RWPE1 (cell line): Measurements from ENCODE around the gene HCAR3.
"Not testable (repeated sequence)": the region's sequence is repeated elsewhere in the genome, so short reads cannot be mapped to it uniquely, and the experiment has no call there.

ENCODE experiments used
- CTCF ChIA-PET: fragments of 350-600 bp; sonication (Branson Sonifier 250); formaldehyde crosslinking; extraction: SDS; loops from one replicate; lab custom pipeline; 2021; lab: Yijun Ruan, JAX
- POLR2A ChIA-PET: fragments of 400-600 bp; formaldehyde crosslinking; extraction: SDS; loops from one replicate; lab custom pipeline; 2020; ENCODE audit warnings: antibody characterized with exemption; ENCODE audit not compliant: low non-redundant PET; lab: Yijun Ruan, JAX
- DNase-seq: peaks from one replicate; pipeline ENCODE4 v3.0.0; 2012; ENCODE audit warnings: low spot score
- H3K27ac ChIP-seq: fragments of 450-650 bp; 2 replicates; pipeline ENCODE4 v1.5.1; 2017
- TF ChIP-seq, protein P1 (sequence below): fragments of 450-650 bp; conservative IDR thresholded peaks from 2 replicates; pipeline ENCODE4 v1.5.1; 2017; ENCODE audit warnings: low read depth, mild to moderate bottlenecking

The HCAR3 gene

DNA sequence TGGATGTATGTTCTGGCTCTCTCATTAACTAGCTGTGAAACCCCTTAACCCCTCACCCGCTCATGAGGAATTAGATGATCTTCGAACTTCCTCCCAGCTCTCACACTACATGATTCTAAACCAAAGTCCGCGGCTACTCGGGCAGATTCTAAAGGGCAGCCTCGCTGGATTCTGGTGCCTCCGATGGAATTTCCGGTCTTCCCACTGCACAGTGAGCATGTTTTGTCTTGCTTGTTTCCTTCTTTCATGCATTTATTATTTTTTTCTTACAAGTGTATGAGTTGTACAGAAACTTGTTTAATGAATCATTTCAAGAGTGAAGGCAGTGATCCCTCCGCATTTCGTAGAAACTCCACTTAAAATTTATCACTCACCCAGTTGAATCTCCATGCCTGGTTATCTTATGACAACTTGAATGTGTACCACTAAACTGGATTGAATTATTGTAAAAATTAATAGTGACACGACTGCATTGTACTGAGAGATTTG, 4.5 kb upstream of the HCAR3 start:
- ChIA-PET POLR2A (interaction anchor here (0.6 kb wide), 1 partner anchor 32 kb away, joined by 4 read pairs; no protein-coding TSS in a partner anchor), CTCF (no interaction called here)
- peak; percentile 79 for DNase-seq
- peak overlapping the region; percentile 98 for H3K27ac ChIP-seq
- TF ChIP-seq, protein P1, sequence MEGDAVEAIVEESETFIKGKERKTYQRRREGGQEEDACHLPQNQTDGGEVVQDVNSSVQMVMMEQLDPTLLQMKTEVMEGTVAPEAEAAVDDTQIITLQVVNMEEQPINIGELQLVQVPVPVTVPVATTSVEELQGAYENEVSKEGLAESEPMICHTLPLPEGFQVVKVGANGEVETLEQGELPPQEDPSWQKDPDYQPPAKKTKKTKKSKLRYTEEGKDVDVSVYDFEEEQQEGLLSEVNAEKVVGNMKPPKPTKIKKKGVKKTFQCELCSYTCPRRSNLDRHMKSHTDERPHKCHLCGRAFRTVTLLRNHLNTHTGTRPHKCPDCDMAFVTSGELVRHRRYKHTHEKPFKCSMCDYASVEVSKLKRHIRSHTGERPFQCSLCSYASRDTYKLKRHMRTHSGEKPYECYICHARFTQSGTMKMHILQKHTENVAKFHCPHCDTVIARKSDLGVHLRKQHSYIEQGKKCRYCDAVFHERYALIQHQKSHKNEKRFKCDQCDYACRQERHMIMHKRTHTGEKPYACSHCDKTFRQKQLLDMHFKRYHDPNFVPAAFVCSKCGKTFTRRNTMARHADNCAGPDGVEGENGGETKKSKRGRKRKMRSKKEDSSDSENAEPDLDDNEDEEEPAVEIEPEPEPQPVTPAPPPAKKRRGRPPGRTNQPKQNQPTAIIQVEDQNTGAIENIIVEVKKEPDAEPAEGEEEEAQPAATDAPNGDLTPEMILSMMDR, result no peak

DNA sequence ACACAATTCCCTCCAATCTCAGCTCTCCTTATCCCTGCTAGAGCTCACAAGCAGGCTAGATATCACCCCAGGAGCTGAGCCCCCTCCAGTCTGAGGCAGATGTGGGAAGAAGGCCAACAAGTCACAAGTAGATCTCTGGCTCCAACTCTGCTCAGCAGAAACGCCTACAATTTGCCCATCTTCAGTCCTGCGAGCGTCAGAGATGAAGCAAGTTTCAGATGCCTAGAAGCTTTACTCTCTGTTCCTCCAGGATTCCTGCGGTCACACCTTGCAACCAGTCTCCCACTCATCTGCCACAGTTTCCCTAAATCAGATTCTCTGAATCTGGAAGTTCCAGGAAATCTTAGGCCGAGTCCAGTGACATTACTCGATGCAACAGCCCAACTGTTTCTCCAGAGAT, 1.4 kb downstream of the HCAR3 start:
- H3K27ac ChIP-seq, DNase-seq, POLR2A ChIA-PET: not testable (repeated sequence)
- CTCF ChIA-PET, result interaction anchor here (1.1 kb wide), 1 partner anchor 77 kb away, joined by 3 read pairs; no protein-coding TSS in a partner anchor

DNA sequence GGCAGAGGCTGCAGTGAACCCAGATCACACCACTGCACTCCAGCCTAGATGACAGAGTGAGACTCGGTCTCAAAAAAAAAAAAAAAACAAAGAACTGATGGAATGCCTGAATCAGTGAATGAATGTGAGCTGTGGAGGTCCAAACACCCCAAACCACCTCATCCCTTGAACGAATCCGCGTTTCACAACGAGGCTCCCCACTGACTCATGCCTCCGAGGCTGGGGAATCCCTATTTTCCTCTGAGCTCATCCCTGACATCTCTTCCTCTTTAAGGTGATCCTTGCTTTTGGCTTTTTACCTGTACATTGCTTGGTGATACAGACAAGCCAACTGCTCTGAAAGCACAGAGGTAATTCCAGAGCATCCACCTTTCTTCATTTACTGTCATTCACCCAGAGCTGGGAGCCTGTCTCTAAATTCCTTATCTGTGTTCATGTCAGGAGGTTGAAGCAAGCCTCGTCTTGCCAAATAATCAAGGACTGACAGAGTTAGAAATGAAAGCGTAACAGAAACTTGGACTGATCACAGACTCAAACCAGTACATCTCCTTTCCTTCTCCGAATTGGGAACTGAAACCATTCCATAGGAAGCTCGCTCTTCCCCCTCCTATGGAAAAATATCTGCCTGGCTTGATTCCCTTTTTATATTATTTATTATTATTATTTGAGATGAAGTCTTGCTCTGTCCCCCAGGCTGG, 3.0 kb downstream of the HCAR3 start:
- CTCF ChIA-PET, DNase-seq, POLR2A ChIA-PET: not testable (repeated sequence)
- H3K27ac ChIP-seq, result peak overlapping the region; percentile 80

DNA sequence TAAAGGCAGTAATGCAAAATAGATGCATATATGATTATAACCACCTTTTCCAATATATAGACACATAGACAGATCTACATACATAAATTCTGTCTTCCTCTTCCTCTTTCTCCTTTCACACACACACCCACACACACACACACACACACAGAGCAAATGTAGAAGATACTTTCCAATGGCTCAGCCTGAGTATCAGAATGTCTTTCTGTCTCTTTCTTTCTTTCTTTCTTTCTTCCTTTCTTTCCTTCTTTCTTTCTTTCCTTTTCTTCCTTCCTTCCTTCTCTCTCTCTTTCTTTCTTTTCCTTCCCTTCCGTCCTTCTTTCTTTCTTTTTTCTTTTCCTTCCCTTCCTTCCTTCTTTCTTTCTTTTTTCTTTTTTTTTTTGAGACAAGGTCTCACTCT, 5.3 kb downstream of the HCAR3 start:
- CTCF ChIA-PET, result interaction anchor here (0.6 kb wide), 1 partner anchor 9 kb away, joined by 5 read pairs; no protein-coding TSS in a partner anchor
- not testable (repeated sequence) for DNase-seq, H3K27ac ChIP-seq

DNA sequence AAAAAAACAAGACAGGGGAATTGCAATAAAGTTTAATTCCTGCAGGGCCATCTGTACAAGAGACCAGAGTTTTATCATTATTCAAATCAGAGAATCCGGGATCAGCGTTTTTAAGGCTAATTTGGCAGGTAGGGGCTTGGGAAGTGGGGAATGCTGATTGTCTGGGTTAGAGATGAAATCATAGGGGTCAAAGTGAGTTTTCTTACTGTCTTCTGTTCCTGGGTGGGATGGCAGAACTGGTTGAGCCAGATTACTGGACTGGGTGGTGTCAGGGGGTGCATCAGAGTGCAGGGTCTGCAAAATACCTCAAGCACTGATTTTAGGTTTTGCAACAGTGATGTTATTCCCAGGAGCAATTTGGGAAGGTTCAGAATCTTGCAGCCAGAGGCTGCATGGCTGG, 6.3 kb downstream of the HCAR3 start:
- CTCF ChIA-PET, DNase-seq, H3K27ac ChIP-seq, POLR2A ChIA-PET: not testable (repeated sequence)

More for the DNA sequence above, 5.3 kb downstream of the HCAR3 start:
- POLR2A ChIA-PET, result not testable (repeated sequence)

DNA sequence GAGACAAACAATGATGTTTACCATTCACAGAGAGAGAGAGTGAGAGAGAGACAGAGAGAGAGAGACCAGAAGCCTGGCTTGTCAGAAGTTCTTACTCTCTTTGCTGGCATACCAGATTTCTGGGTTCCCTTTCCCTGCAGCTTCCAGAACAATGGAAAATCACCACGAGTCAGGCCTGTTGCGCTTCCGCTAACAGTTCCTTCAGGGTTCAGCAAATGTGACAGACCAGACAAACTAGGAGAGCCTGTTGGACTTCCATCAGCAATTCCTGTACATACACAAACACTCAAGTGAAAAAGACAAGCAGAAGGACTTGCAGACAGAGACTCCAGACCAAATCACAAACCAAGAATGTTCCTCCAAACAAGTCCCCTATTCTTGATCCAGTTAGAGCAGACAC, 7.3 kb downstream of the HCAR3 start:
- DNase-seq, H3K27ac ChIP-seq, POLR2A ChIA-PET, CTCF ChIA-PET: not testable (repeated sequence)

DNA sequence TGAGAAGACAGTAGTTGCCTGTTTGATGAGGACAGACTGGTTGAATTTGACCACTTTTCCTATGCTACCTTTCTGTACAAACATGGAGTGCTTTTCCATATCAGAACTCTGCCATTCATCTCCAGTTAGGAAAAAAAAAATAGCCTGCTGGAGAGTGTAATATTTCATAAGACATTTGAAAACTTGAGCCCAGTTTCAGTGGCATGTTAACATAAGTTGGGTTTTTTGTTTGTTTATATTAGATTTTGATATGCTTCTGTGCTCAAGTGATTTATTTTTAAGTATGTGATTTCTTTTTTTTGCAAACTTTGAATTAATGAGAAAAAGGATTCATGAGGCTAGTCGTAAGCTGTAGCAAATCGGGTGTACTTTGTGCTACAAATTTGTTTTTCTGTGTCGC, 12.8 kb downstream of the HCAR3 start:
- CTCF ChIA-PET, POLR2A ChIA-PET, H3K27ac ChIP-seq, DNase-seq: not testable (repeated sequence)

DNA sequence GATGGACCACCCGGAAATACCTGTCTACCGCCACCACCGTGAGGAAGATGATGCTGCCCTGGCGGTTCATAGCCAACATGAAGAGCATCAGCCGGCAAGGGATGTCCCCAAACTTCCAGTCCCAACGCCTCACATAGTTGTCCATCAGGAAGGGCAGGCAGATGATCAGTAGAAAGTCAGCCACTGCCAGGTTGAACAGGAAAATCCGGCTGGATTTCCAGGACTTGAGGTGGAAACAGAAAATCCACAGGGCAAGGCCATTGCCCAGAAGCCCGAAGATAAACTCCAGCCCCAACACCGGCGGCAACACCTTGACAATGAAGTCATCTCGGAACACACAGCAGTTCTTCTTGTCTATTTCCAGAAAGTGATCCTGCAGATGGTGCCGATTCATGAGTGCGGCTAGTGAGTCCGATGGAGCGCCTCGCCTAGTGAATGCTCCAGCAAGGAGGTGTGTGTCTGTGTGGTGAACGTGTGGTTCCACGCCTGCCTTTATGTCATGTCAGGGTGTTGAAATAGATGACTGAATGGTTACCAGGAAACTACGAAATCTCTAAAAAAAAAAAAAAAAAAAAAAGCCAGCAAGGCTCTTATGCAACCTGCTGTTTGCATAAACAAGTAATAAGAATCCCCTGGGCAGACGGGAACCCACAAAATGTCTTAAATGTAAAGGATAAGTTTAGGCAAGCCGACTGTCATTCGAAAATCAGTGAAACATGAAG, 13.6 kb downstream of the HCAR3 start, which contains the start of gene HCAR2:
HCAR2 (minus strand) TSS at position 468 of the 722 bp plus-strand sequence; CDS start at position 394, 74 bp downstream.
- DNase-seq, CTCF ChIA-PET, POLR2A ChIA-PET: not testable (repeated sequence)
- H3K27ac ChIP-seq, result peak within 1 kb of the TSS; percentile 74

DNA sequence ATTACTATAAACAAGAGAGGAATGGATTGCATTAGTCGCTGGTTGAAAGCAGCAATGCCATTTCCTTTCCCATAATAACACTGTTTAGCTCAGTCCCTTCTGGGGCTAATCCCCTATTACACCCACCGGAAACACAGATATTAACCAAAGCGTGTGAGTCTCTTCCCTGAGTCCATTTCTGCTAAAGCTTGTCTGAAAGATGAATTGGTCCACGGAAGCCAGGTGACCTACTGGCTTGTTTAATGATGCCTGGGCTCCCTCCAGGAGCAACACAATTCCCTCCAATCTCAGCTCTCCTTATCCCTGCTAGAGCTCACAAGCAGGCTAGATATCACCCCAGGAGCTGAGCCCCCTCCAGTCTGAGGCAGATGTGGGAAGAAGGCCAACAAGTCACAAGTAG, 15.1 kb downstream of the HCAR3 start:
- CTCF ChIA-PET, DNase-seq, H3K27ac ChIP-seq, POLR2A ChIA-PET: not testable (repeated sequence)

DNA sequence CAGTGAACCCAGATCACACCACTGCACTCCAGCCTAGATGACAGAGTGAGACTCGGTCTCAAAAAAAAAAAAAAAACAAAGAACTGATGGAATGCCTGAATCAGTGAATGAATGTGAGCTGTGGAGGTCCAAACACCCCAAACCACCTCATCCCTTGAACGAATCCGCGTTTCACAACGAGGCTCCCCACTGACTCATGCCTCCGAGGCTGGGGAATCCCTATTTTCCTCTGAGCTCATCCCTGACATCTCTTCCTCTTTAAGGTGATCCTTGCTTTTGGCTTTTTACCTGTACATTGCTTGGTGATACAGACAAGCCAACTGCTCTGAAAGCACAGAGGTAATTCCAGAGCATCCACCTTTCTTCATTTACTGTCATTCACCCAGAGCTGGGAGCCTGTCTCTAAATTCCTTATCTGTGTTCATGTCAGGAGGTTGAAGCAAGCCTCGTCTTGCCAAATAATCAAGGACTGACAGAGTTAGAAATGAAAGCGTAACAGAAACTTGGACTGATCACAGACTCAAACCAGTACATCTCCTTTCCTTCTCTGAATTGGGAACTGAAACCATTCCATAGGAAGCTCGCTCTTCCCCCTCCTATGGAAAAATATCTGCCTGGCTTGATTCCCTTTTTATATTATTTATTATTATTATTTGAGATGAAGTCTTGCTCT, 16.4 kb downstream of the HCAR3 start:
- CTCF ChIA-PET, POLR2A ChIA-PET, DNase-seq: not testable (repeated sequence)
- peak overlapping the region; percentile 80 for H3K27ac ChIP-seq

DNA sequence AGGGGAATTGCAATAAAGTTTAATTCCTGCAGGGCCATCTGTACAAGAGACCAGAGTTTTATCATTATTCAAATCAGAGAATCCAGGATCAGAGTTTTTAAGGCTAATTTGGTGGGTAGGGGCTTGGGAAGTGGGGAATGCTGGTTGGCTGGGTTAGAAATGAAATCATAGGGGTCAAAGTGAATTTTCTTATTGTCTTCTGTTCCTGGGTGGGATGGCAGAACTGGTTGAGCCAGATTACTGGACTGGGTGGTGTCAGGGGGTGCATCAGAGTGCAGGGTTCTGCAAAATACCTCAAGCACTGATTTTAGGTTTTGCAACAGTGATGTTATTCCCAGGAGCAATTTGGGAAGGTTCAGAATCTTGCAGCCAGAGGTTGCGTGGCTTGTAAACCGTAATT, 19.7 kb downstream of the HCAR3 start:
- POLR2A ChIA-PET, H3K27ac ChIP-seq, DNase-seq: not testable (repeated sequence)
- CTCF ChIA-PET, result interaction anchor here (0.7 kb wide), 1 partner anchor 60 kb away, joined by 5 read pairs; no protein-coding TSS in a partner anchor
